Stimulated activated CD4-positive, alpha-beta T cell treated with anti-CD3 and anti-CD28 coated beads, Interleukin-4, amount 100 ng/mL, for 24 hours (primary cell): ENCODE data around the gene SFT2D1.
A peak's percentile ranks its signal among the peaks of the same experiment; 100 is the strongest.

Experiments
- DNase-seq: peaks from one replicate; pipeline ENCODE4 v3.0.0-alpha.2; 2020

SFT2D1 gene

GRCh38 chr6:166333172-166333995 is 9.0 kb downstream of the SFT2D1 start:
- no peak for DNase-seq

- DNase-seq, result no peak
Measured at GRCh38 chr6:166331503-166332415, 10.6 kb downstream of the SFT2D1 start.

GRCh38 chr6:166330612-166331011 is 11.7 kb downstream of the SFT2D1 start:
- DNase-seq, result no peak

GRCh38 chr6:166325383-166326042 is 16.8 kb downstream of the SFT2D1 start:
- DNase-seq, result no peak

DNA sequence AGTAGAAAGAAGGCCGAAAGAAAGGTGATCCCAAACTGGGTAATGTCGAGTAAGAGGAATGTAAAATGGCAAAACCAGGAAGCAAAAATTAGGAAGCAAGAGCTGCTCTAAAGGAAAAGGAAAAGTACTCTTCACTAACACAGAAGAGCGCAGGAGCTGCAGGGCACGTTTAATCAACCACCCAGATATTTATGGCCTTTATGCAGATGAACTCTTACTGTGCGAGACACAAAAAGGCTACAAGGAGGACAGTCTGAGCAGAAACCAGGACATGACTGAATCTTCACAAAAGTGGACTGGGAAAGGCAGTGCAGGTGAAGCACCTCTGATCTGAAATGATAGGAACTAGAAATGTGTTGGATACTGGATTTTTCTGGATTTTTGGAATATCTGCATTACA is 18.9 kb downstream of the SFT2D1 start:
- DNase-seq, result no peak

GRCh38 chr6:166318649-166319600 is 23.4 kb downstream of the SFT2D1 start:
- DNase-seq, result no peak

DNA sequence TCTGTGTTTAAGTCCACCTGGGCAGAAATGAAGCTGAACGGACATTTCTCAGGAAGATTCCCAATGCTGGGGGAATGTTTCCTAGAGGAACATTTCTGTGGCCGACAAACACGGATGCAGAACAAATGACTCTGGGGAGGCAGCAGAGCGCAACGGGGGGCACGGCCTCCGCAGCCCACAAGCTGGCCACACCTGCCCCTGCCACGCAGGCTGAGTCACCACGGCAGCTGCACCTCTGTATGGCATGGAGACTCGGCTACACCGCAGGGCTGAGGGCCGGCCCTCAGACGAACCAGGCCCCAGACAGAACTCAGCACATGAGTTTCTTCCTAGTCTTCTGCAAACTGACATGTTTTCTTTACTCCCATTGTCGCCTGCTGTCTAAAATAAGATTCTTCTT is 24.1 kb downstream of the SFT2D1 start:
- no peak for DNase-seq

DNA sequence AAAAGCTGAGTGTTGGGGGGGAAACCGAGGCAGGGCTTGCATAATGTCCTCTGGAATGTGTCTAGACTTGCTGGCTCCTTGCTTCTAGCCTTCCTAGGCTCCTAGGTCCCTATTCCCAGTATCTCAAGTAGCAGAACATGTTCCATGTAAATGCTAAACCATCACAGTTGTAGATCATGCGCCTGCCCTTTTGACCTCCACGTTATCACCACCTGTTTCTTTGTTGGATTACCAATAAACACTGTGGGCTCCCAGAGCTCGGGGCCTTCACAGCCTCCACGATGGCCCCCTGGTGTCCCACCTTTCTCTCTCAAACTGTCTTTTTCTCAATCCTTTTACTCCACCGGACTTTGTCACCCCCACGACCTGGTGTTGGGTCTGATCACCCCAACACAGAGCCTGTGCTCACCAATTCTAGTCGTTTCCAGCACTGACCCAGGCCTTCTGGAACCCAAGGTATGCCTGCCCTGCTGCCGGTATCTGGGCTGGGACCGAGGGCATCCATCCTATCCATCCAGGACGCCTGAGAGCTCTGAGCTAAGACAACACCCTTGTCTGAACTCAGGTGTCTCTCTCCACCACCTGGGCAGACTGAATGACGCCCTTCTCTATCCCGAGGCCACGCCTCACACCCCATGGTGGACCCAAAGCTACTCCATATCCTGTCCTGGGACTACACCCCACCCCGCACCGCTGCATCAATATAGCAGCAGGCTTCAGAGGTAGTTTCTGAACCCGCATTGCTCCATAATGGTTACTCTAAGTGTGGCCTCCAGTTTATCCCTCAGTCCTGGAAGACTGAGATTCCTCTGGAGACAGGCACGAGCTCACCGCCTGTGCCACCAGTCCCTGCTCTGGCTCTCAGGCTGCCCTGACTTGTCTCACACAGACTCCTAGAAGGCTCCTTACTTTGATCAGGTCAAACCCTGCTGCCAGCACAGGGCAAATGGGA is 24.8 kb downstream of the SFT2D1 start:
- DNase-seq, result no peak

GRCh38 chr6:166315436-166315835 is 26.9 kb downstream of the SFT2D1 start:
- DNase-seq, result no peak

DNA sequence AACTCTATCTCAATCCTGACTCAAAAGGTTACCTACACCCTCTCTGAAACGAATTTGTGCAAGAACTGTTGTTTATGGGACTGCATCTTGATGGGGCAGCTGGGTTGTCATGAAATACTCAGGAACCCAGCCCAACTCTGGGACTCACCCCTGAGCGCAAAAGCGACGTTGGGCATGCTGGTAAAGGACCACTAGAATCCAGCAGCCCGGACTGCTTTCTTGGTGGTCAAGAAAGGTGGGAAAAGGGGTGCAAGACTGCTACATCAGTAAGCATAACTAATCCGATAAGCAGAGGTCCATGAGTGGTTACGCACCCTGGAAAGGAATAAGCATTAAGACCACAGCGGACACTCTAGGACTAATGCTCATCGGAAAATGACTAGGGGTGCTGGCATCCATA is 27.9 kb downstream of the SFT2D1 start:
- DNase-seq, result no peak

- DNase-seq, result peak; percentile 45
Measured at GRCh38 chr6:166313255-166314070, 28.9 kb downstream of the SFT2D1 start.

DNA sequence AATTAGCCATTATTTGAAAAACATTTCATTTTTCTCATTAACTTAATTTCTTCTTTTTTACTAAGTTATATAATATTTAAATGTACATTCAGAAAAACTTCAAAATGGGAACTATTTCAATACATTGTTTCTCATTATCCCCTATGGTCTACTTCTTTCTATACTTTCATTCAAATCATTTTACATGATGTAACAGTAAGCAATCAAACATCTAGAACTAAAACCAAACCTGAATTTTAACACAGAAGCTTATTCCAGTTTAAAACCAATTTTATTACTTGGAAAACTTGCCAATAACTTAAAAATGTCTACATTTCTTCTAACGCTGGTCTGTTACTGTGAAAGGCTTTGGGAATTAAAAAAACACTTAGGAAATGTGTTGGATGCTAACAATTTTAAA is 29.5 kb downstream of the SFT2D1 start:
- DNase-seq, result no peak

DNA sequence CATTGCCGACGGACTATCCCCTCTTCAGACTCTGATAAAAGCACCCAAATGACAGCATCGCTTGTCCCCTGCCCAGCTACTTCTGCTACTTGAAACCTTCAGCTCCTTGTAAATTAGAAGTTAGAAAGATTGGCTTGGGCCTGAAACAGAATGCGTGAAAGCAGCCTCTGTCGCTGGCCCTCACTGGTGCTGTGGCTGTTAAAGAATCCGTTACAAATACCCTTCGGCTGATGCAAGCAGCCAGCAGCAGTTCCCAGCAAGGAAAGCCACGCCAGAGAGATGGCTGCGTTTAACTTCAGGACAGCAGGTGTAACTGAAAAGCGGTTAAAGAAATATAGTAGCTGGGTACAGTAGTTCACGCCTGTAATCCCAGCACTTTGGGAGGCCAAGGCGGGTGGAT is 31.7 kb downstream of the SFT2D1 start:
- DNase-seq, result no peak

- no peak for DNase-seq
Measured at GRCh38 chr6:166309977-166310376, 32.4 kb downstream of the SFT2D1 start.

GRCh38 chr6:166308769-166309589 is 33.4 kb downstream of the SFT2D1 start:
- no peak for DNase-seq

DNA sequence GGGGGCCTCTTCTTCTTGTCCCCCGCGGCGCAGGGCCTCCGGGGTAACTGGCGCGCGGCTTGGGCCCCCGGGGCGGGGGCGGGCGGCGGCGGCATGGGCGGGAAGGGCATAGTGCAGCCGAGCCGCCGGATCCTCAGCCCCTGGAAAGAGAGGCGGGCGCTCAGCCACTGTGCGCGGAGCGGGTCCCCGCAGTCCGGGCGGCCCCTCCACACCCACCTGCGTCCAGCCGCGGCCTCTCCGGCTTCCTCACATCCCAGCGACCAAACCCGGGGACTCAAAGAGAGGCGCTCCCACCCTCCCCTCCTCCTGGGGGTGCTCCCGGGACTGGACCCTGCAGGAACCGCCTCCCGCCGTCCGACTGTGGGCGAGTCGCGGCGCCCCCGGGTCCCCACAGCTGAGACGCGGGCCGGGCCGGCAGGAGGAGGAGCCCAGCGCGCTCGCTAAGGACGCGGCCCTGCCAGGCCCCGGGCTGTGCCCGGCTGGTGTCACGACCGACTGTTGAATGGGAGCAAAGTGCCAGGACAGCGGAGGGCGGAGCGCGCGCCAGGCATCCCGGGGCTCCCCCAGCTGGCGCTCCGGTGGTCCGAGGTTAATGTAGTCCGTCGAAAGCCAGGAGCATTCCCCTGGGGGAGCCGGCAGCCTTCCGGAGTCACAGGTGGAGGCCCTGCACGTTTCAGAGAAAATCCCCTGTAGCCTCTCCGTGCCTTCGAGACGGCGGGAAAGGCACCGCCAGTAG is 34.1 kb downstream of the SFT2D1 start, which contains the start of gene PRR18:
PRR18 (minus strand) TSS at position 360 of the 736 bp plus-strand sequence; CDS start at position 110, 250 bp downstream.
- DNase-seq, result no peak

DNA sequence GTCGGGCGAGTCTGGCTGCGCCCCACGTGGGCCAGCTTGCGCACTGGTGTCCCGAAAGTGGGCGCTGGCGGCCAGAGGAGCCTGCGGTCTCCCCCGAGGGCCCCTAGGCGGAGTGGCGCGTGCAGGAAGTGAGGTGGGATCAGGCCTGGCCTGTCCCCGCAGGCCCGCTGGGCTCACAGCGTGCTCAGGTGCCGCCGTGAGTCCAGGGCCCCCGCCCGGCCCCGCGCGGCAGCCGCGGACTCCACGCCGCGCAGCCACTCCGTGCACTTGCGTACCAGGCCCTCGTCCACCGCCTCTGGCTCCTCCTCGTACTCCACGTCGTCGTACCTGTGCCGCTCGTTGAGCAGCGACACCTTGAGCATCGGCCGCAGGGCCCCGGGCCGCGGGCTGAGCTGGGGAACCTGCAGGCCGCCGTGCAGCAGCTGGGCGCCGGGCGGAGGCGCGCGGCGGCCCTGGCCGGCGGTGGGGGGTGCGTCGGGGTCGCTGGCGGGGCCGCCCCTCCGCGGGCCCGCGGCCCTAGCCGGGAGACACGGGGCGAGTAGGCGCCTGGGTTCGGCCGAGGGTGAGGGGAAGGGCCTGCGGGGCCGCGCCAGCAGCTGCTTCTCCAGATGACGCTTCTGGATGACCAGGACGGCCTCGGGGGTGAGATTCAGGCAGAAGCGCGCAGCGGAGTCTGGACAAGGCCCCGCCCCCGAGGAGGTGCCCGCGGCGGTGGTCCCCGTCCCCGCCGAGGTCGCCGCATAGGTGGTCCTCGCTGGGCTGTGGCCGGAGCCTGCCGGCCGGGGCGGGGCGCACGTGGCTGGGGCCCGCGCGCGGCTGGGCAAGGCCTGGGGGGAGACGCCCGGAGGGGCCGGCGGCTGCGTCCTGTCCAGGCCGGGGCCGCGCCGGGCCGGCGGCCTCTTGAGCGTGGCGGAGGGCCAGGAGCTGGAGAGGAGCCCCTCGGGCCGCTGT is 35.0 kb downstream of the SFT2D1 start:
- no peak for DNase-seq
